ENCODE data around the gene LRRC49.
"Not testable (repeated sequence)": the region's sequence is repeated elsewhere in the genome, so short reads cannot be mapped to it uniquely, and the experiment has no call there.

Gene LRRC49

GRCh38 chr15:70923311-70924080 is 30.9 kb downstream of the LRRC49 start:
- H3K27me3 ChIP-seq (ENCODE audit: control insufficient read depth, insufficient read depth, low read length, poor library complexity, severe bottlenecking), result no peaks in the 10 kb centered on the region
- WGBS, 2 experiments, result 86 to 93% methylated on average over 2 of the region's 2 CpGs
- no peak overlapping the region for H3K27ac ChIP-seq (ENCODE audit: insufficient read depth, low read depth, low read length, poor library complexity, severe bottlenecking)
- no peak overlapping the region for H3K4me3 ChIP-seq (ENCODE audit: insufficient read depth, low read depth, low read length)
- no peaks in the 10 kb centered on the region for H3K36me3 ChIP-seq (ENCODE audit: control insufficient read depth, insufficient read depth, low read length)
- no peaks in the 10 kb centered on the region for H3K4me1 ChIP-seq (ENCODE audit: control insufficient read depth, insufficient read depth, low read length)
- no peaks in the 10 kb centered on the region for H3K9me3 ChIP-seq (ENCODE audit: control insufficient read depth, low read length)

- WGBS, 2 experiments, result 100% methylated on average over 1 of the region's 1 CpG; no CpG with 5 or more reads in 1 of the 2 experiments
- H3K9me3 ChIP-seq (ENCODE audit: control insufficient read depth, low read length), result not testable (repeated sequence)
Observed at GRCh38 chr15:70926914-70927313, 34.3 kb downstream of the LRRC49 start.

GRCh38 chr15:70931821-70932220 is 39.2 kb downstream of the LRRC49 start:
- Histone ChIP-seq H3K36me3 (ENCODE audit: control insufficient read depth, insufficient read depth, low read length) (no peaks in the 10 kb centered on the region), H3K27ac (ENCODE audit: insufficient read depth, low read depth, low read length, poor library complexity, severe bottlenecking) (no peak overlapping the region), H3K9me3 (ENCODE audit: control insufficient read depth, low read length) (no peaks in the 10 kb centered on the region), H3K27me3 (ENCODE audit: control insufficient read depth, insufficient read depth, low read length, poor library complexity, severe bottlenecking) (no peaks in the 10 kb centered on the region), H3K4me3 (ENCODE audit: insufficient read depth, low read depth, low read length) (no peak overlapping the region), H3K4me1 (ENCODE audit: control insufficient read depth, insufficient read depth, low read length) (no peaks in the 10 kb centered on the region)

More at GRCh38 chr15:70926914-70927313, 34.3 kb downstream of the LRRC49 start:
- not testable (repeated sequence) for H3K27ac ChIP-seq (ENCODE audit: insufficient read depth, low read depth, low read length, poor library complexity, severe bottlenecking); H3K4me3 ChIP-seq (ENCODE audit: insufficient read depth, low read depth, low read length); H3K4me1 ChIP-seq (ENCODE audit: control insufficient read depth, insufficient read depth, low read length); H3K27me3 ChIP-seq (ENCODE audit: control insufficient read depth, insufficient read depth, low read length, poor library complexity, severe bottlenecking); H3K36me3 ChIP-seq (ENCODE audit: control insufficient read depth, insufficient read depth, low read length)

GRCh38 chr15:70932397-70932796 is 39.8 kb downstream of the LRRC49 start:
- Histone ChIP-seq H3K27me3 (ENCODE audit: control insufficient read depth, insufficient read depth, low read length, poor library complexity, severe bottlenecking) (no peaks in the 10 kb centered on the region), H3K27ac (ENCODE audit: insufficient read depth, low read depth, low read length, poor library complexity, severe bottlenecking) (no peak overlapping the region), H3K4me3 (ENCODE audit: insufficient read depth, low read depth, low read length) (no peak overlapping the region), H3K36me3 (ENCODE audit: control insufficient read depth, insufficient read depth, low read length) (no peaks in the 10 kb centered on the region), H3K9me3 (ENCODE audit: control insufficient read depth, low read length) (no peaks in the 10 kb centered on the region), H3K4me1 (ENCODE audit: control insufficient read depth, insufficient read depth, low read length) (no peaks in the 10 kb centered on the region)
- 91 to 97% methylated on average over 2 of the region's 2 CpGs for WGBS, 2 experiments

- no peak overlapping the region for H3K4me3 ChIP-seq (ENCODE audit: insufficient read depth, low read depth, low read length)
- 80 to 85% methylated on average over 3 of the region's 3 CpGs for WGBS, 2 experiments
Observed at GRCh38 chr15:70933411-70933810, 40.8 kb downstream of the LRRC49 start.

GRCh38 chr15:70935631-70936030 is 43.0 kb downstream of the LRRC49 start:
- Histone ChIP-seq H3K36me3 (ENCODE audit: control insufficient read depth, insufficient read depth, low read length) (no peaks in the 10 kb centered on the region), H3K4me3 (ENCODE audit: insufficient read depth, low read depth, low read length) (no peak overlapping the region), H3K27me3 (ENCODE audit: control insufficient read depth, insufficient read depth, low read length, poor library complexity, severe bottlenecking) (no peaks in the 10 kb centered on the region), H3K4me1 (ENCODE audit: control insufficient read depth, insufficient read depth, low read length) (no peaks in the 10 kb centered on the region), H3K9me3 (ENCODE audit: control insufficient read depth, low read length) (no peaks in the 10 kb centered on the region), H3K27ac (ENCODE audit: insufficient read depth, low read depth, low read length, poor library complexity, severe bottlenecking) (no peak overlapping the region)
- 94 to 100% methylated on average over 1 of the region's 3 CpGs for WGBS, 2 experiments

More at GRCh38 chr15:70933411-70933810, 40.8 kb downstream of the LRRC49 start:
- Histone ChIP-seq H3K9me3 (ENCODE audit: control insufficient read depth, low read length) (no peaks in the 10 kb centered on the region), H3K27ac (ENCODE audit: insufficient read depth, low read depth, low read length, poor library complexity, severe bottlenecking) (no peak overlapping the region), H3K36me3 (ENCODE audit: control insufficient read depth, insufficient read depth, low read length) (no peaks in the 10 kb centered on the region), H3K27me3 (ENCODE audit: control insufficient read depth, insufficient read depth, low read length, poor library complexity, severe bottlenecking) (no peaks in the 10 kb centered on the region), H3K4me1 (ENCODE audit: control insufficient read depth, insufficient read depth, low read length) (no peaks in the 10 kb centered on the region)

- WGBS, 2 experiments, result 90 to 95% methylated on average over 4 of the region's 4 CpGs
Observed at GRCh38 chr15:70936326-70936725, 43.7 kb downstream of the LRRC49 start.

GRCh38 chr15:70943285-70943684 is 50.7 kb downstream of the LRRC49 start:
- not testable (repeated sequence) for H3K4me1 ChIP-seq (ENCODE audit: control insufficient read depth, insufficient read depth, low read length); H3K27ac ChIP-seq (ENCODE audit: insufficient read depth, low read depth, low read length, poor library complexity, severe bottlenecking)
- WGBS, 2 experiments, result 90 to 92% methylated on average over 2 of the region's 2 CpGs

More at GRCh38 chr15:70936326-70936725, 43.7 kb downstream of the LRRC49 start:
- Histone ChIP-seq H3K4me3 (ENCODE audit: insufficient read depth, low read depth, low read length) (no peak overlapping the region), H3K4me1 (ENCODE audit: control insufficient read depth, insufficient read depth, low read length) (no peaks in the 10 kb centered on the region), H3K36me3 (ENCODE audit: control insufficient read depth, insufficient read depth, low read length) (no peaks in the 10 kb centered on the region), H3K27ac (ENCODE audit: insufficient read depth, low read depth, low read length, poor library complexity, severe bottlenecking) (no peak overlapping the region), H3K27me3 (ENCODE audit: control insufficient read depth, insufficient read depth, low read length, poor library complexity, severe bottlenecking) (no peaks in the 10 kb centered on the region), H3K9me3 (ENCODE audit: control insufficient read depth, low read length) (no peaks in the 10 kb centered on the region)

GRCh38 chr15:70947351-70948335 is 55.0 kb downstream of the LRRC49 start:
- Histone ChIP-seq H3K36me3 (ENCODE audit: control insufficient read depth, insufficient read depth, low read length) (no peaks in the 10 kb centered on the region), H3K4me1 (ENCODE audit: control insufficient read depth, insufficient read depth, low read length) (no peaks in the 10 kb centered on the region), H3K27ac (ENCODE audit: insufficient read depth, low read depth, low read length, poor library complexity, severe bottlenecking) (no peak overlapping the region), H3K27me3 (ENCODE audit: control insufficient read depth, insufficient read depth, low read length, poor library complexity, severe bottlenecking) (no peaks in the 10 kb centered on the region), H3K9me3 (ENCODE audit: control insufficient read depth, low read length) (no peaks in the 10 kb centered on the region), H3K4me3 (ENCODE audit: insufficient read depth, low read depth, low read length) (no peak overlapping the region)
- 90 to 94% methylated on average over 7 of the region's 7 CpGs for WGBS, 2 experiments

More at GRCh38 chr15:70943285-70943684, 50.7 kb downstream of the LRRC49 start:
- H3K9me3 ChIP-seq (ENCODE audit: control insufficient read depth, low read length); H3K27me3 ChIP-seq (ENCODE audit: control insufficient read depth, insufficient read depth, low read length, poor library complexity, severe bottlenecking); H3K36me3 ChIP-seq (ENCODE audit: control insufficient read depth, insufficient read depth, low read length); H3K4me3 ChIP-seq (ENCODE audit: insufficient read depth, low read depth, low read length): not testable (repeated sequence)

GRCh38 chr15:70950953-70951352 is 58.3 kb downstream of the LRRC49 start:
- no peaks in the 10 kb centered on the region for H3K27me3 ChIP-seq (ENCODE audit: control insufficient read depth, insufficient read depth, low read length, poor library complexity, severe bottlenecking)
- H3K4me3 ChIP-seq (ENCODE audit: insufficient read depth, low read depth, low read length), result no peak overlapping the region
- H3K36me3 ChIP-seq (ENCODE audit: control insufficient read depth, insufficient read depth, low read length), result no peaks in the 10 kb centered on the region

More at GRCh38 chr15:70950953-70951352, 58.3 kb downstream of the LRRC49 start:
- H3K4me1 ChIP-seq (ENCODE audit: control insufficient read depth, insufficient read depth, low read length), result no peaks in the 10 kb centered on the region
- no peaks in the 10 kb centered on the region for H3K9me3 ChIP-seq (ENCODE audit: control insufficient read depth, low read length)
- no peak overlapping the region for H3K27ac ChIP-seq (ENCODE audit: insufficient read depth, low read depth, low read length, poor library complexity, severe bottlenecking)

Data from ectodermal cell (in vitro differentiated cells).